Left ventricle myocardium superior (tissue), 1 donor: Measurements from ENCODE around the gene FAS. TPM values are rescaled to one million over a fixed set of nuclear protein-coding genes. Genes with fewer than 3 reads are reported as not detected.

Experiments used
- ATAC-seq: fragments of 200-7000 bp; cut with Tn5 transposase; one replicate; pipeline ENCODE4 v1.9.1; 2020; ENCODE audit warnings: mild to moderate bottlenecking, moderate library complexity
- DNase-seq: peaks from one replicate; pipeline ENCODE4 v3.0.0-alpha.2; 2020
- intact Hi-C: fragments of 100-400 bp; cut with micrococcal nuclease; formaldehyde crosslinking; loops from one replicate; pipeline ENCODE4 v1.11.0; 2022
- long read RNA-seq: library from polyadenylated mRNA; unstranded; transcript quantifications from one replicate; pipeline ENCODE4 v2.0.0, GENCODE V29; 2021
- total RNA-seq: library from RNA; stranded (reverse); fragmentation: NEBNext Ultra II Directional; extraction: Animal tissue kit (Norgen Biotek cat#: 25700); gene quantifications from one replicate; pipeline ENCODE4 v1.2.1, GENCODE V29; 2021
- donor health status: DM: no; HTN: yes; CAD: no; lungs with severe emphysema.

FAS gene
- total RNA-seq = 4.0 TPM
- long read RNA-seq, transcript FAS-204 (9 exons, 2,563 nt) = major isoform, 5 of 9 reads
- long read RNA-seq, partial matches to known transcripts = 0 of 9 reads
- long read RNA-seq, other reads (novel, unspliced or antisense) = 3 of 9 reads

- ATAC-seq (peak; percentile 80), DNase-seq (peak; percentile 76)
- intact Hi-C loops = no loop called here
Observed at GRCh38 chr10:88990384-88991160, at the start of gene FAS. FAS (plus strand) TSS chr10:88990798; CDS start chr10:88990877, 79 bp downstream.

- intact Hi-C loops = no loop called here
- ATAC-seq = no peak
- DNase-seq = no peak
Observed at GRCh38 chr10:88941026-88941425, 49.6 kb upstream of the FAS start.

- DNase-seq (no peak), ATAC-seq (no peak)
- intact Hi-C loops = no loop called here
Observed at GRCh38 chr10:88943778-88944177, 46.8 kb upstream of the FAS start.

GRCh38 chr10:88944813-88945212 is 45.8 kb upstream of the FAS start:
- DNase-seq (no peak), ATAC-seq (no peak)
- intact Hi-C loops = no loop called here

GRCh38 chr10:88946200-88946599 is 44.4 kb upstream of the FAS start:
- intact Hi-C loops = no loop called here

GRCh38 chr10:88946965-88947590 is 43.5 kb upstream of the FAS start:
- DNase-seq (no peak), ATAC-seq (no peak)
- intact Hi-C loops = no loop called here

More at GRCh38 chr10:88946200-88946599, 44.4 kb upstream of the FAS start:
- DNase-seq (no peak), ATAC-seq (no peak)

- DNase-seq = no peak
- no peak for ATAC-seq
- intact Hi-C loops = no loop called here
Observed at GRCh38 chr10:88949051-88949450, 41.5 kb upstream of the FAS start.

GRCh38 chr10:88949912-88950837 is 40.4 kb upstream of the FAS start:
- ATAC-seq (no peak), DNase-seq (no peak)
- intact Hi-C loops = no loop called here

GRCh38 chr10:88952647-88953111 is 37.9 kb upstream of the FAS start, which contains the start of gene ACTA2:
ACTA2 (minus strand) TSS chr10:88952773; CDS start chr10:88948930, 3,843 bp downstream.
- intact Hi-C loops = no loop called here
- ATAC-seq (peak; percentile 37), DNase-seq (peak; percentile 46)

- intact Hi-C loops = no loop called here
- DNase-seq = no peak
- no peak for ATAC-seq
Observed at GRCh38 chr10:88953662-88954061, 36.9 kb upstream of the FAS start.

GRCh38 chr10:88954458-88955083 is 36.0 kb upstream of the FAS start:
- no peak for DNase-seq
- no peak for ATAC-seq
- intact Hi-C loops = no loop called here

GRCh38 chr10:88957381-88957780 is 33.2 kb upstream of the FAS start:
- intact Hi-C loops = no loop called here
- DNase-seq (no peak), ATAC-seq (no peak)

GRCh38 chr10:88958721-88959120 is 31.9 kb upstream of the FAS start:
- intact Hi-C loops = no loop called here
- ATAC-seq (no peak), DNase-seq (no peak)

- DNase-seq (no peak), ATAC-seq (no peak)
- intact Hi-C loops = no loop called here
Observed at GRCh38 chr10:88960802-88961201, 29.8 kb upstream of the FAS start.

GRCh38 chr10:88961266-88961665 is 29.3 kb upstream of the FAS start:
- ATAC-seq = no peak
- DNase-seq = no peak
- intact Hi-C loops = no loop called here

GRCh38 chr10:88962336-88962735 is 28.3 kb upstream of the FAS start:
- intact Hi-C loops = no loop called here
- no peak for DNase-seq
- ATAC-seq = no peak

GRCh38 chr10:88963318-88963717 is 27.3 kb upstream of the FAS start:
- no peak for ATAC-seq

GRCh38 chr10:88964360-88964759 is 26.2 kb upstream of the FAS start:
- ATAC-seq (no peak), DNase-seq (no peak)
- intact Hi-C loops = no loop called here

More at GRCh38 chr10:88963318-88963717, 27.3 kb upstream of the FAS start:
- intact Hi-C loops = no loop called here
- DNase-seq = no peak

- no peak for DNase-seq
- ATAC-seq = no peak
- intact Hi-C loops = no loop called here
Observed at GRCh38 chr10:88964869-88965415, 25.7 kb upstream of the FAS start.
